NOMO-1 (cell line): ENCODE results near the gene ZNF423.

Experiments
- DNase-seq, 2 experiments: peaks; one replicate each; lab custom pipeline; 2025; ENCODE audit not compliant: unreplicated experiment in 2 of 2; lab: John Stamatoyannopoulos, UW

The ZNF423 gene

DNA sequence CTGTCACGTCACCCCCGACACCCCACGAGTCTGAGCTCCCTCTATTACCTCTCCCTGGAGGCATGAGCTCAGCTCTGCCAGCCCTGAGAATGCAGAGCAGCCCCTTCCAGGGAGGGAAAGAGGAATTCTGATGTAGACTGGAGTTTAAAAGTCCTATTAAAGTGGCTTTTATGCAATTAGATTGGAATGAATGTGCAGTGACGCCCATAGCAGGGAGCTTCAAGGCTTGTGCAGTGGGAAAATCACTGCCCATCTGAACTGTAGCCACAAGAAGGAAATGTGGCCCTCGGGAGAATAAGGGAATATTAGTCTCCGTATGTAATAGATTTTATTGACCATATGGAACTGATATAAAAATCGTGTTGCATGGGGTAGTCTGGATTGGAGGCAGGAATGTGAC, 66.9 kb downstream of the ZNF423 start:
- DNase-seq: no peak

DNA sequence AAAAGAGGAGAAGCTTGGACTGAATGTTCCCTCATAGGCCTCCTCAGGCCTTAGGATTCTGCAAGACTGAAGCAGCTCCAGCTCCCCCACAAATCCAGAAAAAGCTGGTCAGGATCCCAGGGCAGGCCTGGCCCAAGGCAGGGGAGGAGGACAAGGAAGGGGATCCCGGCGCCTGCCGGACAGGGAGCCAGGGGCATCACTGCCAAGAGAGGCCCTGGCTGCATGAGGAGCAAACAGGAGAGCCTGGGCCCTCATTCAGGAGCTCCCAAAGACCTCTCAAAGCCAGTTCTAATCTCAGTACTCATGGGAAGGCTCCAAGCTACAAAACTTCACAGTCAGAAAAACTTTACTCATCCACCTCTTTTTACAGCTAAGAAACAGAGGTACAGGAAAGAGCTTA, 67.3 kb downstream of the ZNF423 start:
- no peak for DNase-seq

GRCh38 chr16:49786926-49787557, 68.9 kb downstream of the ZNF423 start:
- DNase-seq: no peak

- DNase-seq: no peak
These were observed 69.9 kb downstream of the ZNF423 start for GRCh38 chr16:49785970-49786369.

DNA sequence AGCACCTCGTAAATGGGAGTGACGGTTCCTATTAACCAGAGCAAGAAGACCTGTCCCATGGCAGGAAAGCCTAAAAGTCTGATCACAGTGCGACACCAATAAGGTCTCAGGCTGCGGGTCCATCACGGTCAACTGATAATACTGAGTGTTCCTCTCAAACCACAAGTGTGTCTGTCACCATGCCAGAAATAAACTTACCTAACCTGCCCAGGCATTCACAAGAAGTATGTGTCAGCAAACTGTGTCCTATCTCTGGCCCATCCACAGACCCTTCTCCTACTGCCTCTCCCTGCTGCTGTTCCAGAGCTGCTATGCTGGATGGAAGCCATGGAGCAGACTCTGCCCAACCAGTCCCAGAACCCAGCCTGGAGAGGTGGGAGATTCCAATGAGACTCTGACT, 73.5 kb downstream of the ZNF423 start:
- no peak for DNase-seq

- DNase-seq: no peak
These were observed 74.5 kb downstream of the ZNF423 start for GRCh38 chr16:49781401-49781800.

- DNase-seq: no peak
These were observed 75.5 kb downstream of the ZNF423 start for GRCh38 chr16:49780433-49780832.

DNA sequence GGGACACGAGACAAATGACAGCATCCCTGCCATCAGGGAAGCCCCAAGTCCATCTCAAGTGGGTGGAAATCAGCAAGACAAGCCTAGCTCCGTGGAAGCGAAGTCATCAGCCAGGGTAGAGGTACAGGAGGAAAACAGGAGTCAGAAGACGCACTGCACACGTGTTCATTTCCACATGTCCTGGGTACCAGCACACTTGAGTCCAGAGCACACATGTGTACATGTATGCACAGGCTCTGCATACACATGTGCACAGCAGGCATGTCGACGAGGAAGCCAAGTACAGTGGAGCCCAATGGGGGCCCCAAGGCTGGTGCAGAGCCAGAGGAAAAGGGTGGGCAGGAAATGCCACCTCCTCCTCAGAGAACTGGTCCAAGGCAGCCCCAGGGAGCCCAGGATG, 75.9 kb downstream of the ZNF423 start:
- DNase-seq: no peak

GRCh38 chr16:49778202-49778930, 77.5 kb downstream of the ZNF423 start:
- no peak for DNase-seq

DNA sequence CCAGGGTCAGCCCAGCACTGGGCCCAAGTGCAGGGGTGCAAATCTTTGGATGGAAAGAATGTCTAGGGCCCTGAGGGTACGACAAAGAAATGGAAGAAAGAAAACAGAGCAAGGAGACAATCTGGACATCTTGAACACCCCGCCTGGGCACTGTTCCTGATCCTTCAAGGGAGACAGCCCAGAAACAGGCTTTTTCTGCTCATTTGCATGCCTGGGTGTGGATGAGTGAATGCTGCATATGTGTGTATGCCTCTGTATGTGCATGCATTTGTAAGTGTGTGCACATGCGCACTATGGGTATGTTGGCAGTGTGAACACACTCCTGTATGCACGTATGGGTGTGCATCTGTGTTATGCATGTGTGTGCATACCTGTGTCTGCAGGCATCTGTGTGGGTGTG, 79.2 kb downstream of the ZNF423 start:
- no peak for DNase-seq

- no peak for DNase-seq
These were observed 79.8 kb downstream of the ZNF423 start for GRCh38 chr16:49776085-49776595.

GRCh38 chr16:49775581-49775980, 80.3 kb downstream of the ZNF423 start:
- no peak for DNase-seq

- no peak for DNase-seq
These were observed 80.9 kb downstream of the ZNF423 start for GRCh38 chr16:49775018-49775417.

DNA sequence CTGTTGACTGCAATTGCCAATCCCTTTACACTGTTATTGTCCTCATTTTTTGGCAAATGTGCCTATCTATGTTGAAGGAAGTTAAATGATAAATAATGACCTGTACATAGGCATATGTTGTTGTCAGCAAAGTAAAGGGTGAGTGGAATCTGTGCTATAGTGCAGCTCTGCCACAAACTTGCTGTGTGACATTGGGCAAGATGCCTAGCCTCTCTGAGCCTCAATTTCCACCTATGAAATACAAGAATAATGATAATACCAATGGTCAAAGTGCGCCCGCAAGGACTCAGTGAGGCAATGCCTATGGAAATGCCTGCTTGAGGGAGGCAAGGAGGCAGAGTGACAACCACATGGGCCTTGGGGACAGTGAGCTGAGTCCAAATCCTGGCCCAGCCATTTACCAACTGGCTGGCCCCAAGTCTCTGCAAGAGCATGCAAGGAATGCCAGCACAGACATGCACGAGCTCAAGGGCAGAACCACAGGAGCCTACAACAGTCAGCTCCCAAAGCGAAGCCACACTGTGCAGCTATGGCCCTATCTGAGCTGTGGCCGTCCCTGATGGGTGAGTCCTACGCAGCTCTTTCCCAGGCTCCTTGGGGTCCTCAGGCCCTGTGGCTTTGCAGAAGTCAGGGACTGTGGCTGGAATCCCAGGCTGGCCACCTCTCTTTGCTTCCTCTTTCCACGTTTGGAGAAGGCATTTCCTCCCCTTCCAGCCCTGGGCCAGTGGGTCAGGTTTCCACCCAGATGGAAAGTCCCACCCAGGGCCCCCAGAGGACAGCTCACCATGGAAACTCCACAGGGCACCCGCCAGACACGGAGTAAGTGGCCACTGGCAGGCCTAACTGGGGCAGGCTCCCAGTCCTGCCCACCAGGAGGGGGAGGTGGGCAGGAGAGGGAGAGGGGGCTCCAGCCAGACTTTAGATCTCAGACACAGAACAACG, 82.1 kb downstream of the ZNF423 start:
- DNase-seq: no peak

- DNase-seq: no peak
These were observed 87.9 kb downstream of the ZNF423 start for GRCh38 chr16:49767998-49768397.

- DNase-seq: no peak
These were observed 88.5 kb downstream of the ZNF423 start for GRCh38 chr16:49767414-49767813.

DNA sequence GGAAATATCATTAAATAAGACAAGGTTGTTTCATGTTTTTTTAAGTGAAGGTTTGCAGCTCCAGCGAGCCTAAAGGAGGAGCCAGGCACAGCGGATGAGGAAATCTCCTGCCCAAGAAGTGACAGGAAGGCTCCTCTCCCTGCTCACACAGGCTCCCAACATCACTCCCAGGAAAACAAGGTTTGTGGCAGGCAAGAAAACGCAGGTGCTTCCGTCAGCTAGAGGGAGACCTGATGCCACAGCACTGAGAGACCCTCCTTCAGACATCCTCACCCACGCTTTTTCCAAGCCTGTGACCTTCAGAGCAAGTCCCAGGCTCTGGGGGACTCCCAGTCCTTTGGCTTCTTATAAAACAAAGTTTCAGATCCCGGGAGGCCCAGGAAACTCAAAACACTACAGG, 89.7 kb downstream of the ZNF423 start:
- no peak for DNase-seq

DNA sequence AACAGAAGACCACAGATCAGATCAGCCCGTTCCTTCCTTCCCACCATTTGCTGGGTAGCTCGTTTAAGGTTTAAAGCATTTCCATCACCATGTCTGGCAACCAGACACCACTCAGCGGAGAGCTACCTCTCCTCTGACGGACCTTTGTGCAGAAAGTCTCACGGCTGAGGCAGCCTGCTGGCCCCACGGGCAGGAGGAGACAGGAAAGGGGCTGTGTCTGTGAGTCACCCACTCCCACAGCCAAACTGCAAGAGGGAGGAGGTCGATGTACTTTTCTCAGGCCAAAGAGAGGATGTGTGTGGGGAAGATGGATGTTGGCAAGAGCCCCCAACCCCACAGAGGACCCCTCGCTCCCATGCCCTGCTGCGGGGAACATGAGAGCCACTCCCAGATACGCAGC, 92.1 kb downstream of the ZNF423 start:
- no peak for DNase-seq

DNA sequence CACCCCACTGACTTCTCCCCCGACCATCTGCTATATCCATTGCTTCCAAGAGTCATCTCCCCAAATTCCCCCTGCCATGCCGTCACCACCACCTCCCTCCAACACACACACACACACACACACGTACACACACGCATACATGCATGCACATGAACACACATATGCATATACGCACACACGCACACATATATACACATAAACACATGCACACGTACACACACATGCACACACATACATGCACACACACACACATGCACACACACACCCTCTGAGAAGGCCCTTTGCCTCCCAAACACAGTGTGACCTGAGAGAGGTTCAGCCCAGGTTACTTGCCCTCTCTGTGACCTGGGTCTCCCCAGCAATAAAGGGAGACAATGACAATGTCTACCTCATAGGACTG, 95.1 kb downstream of the ZNF423 start:
- no peak for DNase-seq

- no peak for DNase-seq
These were observed 98.3 kb downstream of the ZNF423 start for GRCh38 chr16:49757559-49758069.
